ENCODE results near the gene GOLGA6A. TPM values are rescaled to one million over a fixed set of nuclear protein-coding genes. Genes with fewer than 3 reads are reported as not detected.

Gene GOLGA6A
- total RNA-seq, 1 experiment from 2014 or later, result not detected

DNA sequence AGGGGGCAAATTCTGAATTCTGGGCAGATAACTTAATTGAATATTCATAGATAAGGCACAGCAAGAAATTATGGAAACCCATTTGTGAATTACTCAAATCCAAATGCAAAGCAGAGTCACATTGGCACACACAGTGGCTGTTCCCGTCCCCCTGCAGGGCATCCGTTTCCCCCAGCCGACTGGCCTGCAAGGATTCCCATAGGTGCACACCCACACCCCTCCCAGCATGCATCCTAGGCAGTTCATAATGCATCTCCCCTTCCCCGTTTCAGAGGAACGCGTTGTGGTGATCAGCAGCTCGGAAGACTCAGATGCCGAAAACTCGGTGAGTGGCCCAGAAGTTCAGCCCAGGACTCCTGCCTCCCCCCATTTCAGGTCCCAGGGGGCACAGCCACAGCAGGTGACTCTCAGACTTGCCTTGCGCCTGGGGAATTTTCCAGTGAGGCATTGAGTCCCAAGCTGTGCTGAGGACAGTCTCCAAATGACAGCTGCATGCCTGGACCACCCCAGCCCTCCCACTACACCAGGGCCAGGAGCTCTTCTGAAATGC lies 48.1 kb downstream of the GOLGA6A start:
- no TSS peak for BruUV-seq (replicated peaks)
- H3K79me2 ChIP-seq (ENCODE audit: low read length), result no peaks in the 10 kb centered on the region
- H2AFZ ChIP-seq (ENCODE audit: low read length), result no peak overlapping the region
- no peak overlapping the region for H3K4me2 ChIP-seq (ENCODE audit: low read length)
- no peaks in the 10 kb centered on the region for H3K36me3 ChIP-seq (ENCODE audit: low read depth, low read length)
- no peak overlapping the region for H3K9ac ChIP-seq (ENCODE audit: low read length)
- no peaks in the 10 kb centered on the region for H3K9me2 ChIP-seq (replicated peaks; ENCODE audit: low read length)
- ChIA-PET POLR2A (ENCODE audit: unreplicated experiment) (no interaction called here), CTCF (no interaction called here)
- intact Hi-C loops (cut with micrococcal nuclease), result no loop called here
- TF ChIP-seq EZH2 (IDR thresholded peaks at IDR 0.05; ENCODE audit: low read length, unreplicated experiment) (no peak), EZH2phosphoT487 (IDR thresholded peaks at IDR 0.05; ENCODE audit: borderline replicate concordance, low read length) (no peak), CTCF (conservative IDR thresholded peaks at IDR 0.05; ENCODE audit: low read depth, low read length) (no peak)
- ATAC-seq (no peak), DNase-seq (no peak)
- no peak overlapping the region for H3K27ac ChIP-seq (ENCODE audit: low read length)
- no peak overlapping the region for H3K4me3 ChIP-seq (ENCODE audit: low read length)
- H3F3A ChIP-seq (ENCODE audit: low read length, unreplicated experiment), result no peaks in the 10 kb centered on the region
- no peaks in the 10 kb centered on the region for H4K20me1 ChIP-seq (ENCODE audit: low read length)
- H3K9me3 ChIP-seq (ENCODE audit: low read length), result no peaks in the 10 kb centered on the region
- H3K27me3 ChIP-seq (ENCODE audit: low read length), result no peaks in the 10 kb centered on the region
- no peaks in the 10 kb centered on the region for H3K4me1 ChIP-seq (ENCODE audit: insufficient read depth, low read length)

- ATAC-seq (no peak), DNase-seq (no peak)
- H3K9me3 ChIP-seq (ENCODE audit: low read length), result no peaks in the 10 kb centered on the region
- H3F3A ChIP-seq (ENCODE audit: low read length, unreplicated experiment), result no peaks in the 10 kb centered on the region
- H2AFZ ChIP-seq (ENCODE audit: low read length), result no peak overlapping the region
- H3K9ac ChIP-seq (ENCODE audit: low read length), result no peak overlapping the region
- H3K36me3 ChIP-seq (ENCODE audit: low read depth, low read length), result no peaks in the 10 kb centered on the region
- no TSS peak for BruUV-seq (replicated peaks)
- ChIA-PET POLR2A (ENCODE audit: unreplicated experiment) (no interaction called here), CTCF (interaction anchor here (1.0 kb wide), 1 partner anchor 16 kb away, joined by 6 read pairs; no protein-coding TSS in a partner anchor)
- intact Hi-C loops (cut with micrococcal nuclease), result no loop called here
- no peaks in the 10 kb centered on the region for H4K20me1 ChIP-seq (ENCODE audit: low read length)
- H3K9me2 ChIP-seq (replicated peaks; ENCODE audit: low read length), result no peaks in the 10 kb centered on the region
- H3K27me3 ChIP-seq (ENCODE audit: low read length), result no peaks in the 10 kb centered on the region
- no peaks in the 10 kb centered on the region for H3K79me2 ChIP-seq (ENCODE audit: low read length)
- no peak overlapping the region for H3K4me2 ChIP-seq (ENCODE audit: low read length)
- TF ChIP-seq EZH2 (IDR thresholded peaks at IDR 0.05; ENCODE audit: low read length, unreplicated experiment) (no peak), EZH2phosphoT487 (IDR thresholded peaks at IDR 0.05; ENCODE audit: borderline replicate concordance, low read length) (no peak)
- no peak overlapping the region for H3K27ac ChIP-seq (ENCODE audit: low read length)
- H3K4me1 ChIP-seq (ENCODE audit: insufficient read depth, low read length), result no peaks in the 10 kb centered on the region
- no peak overlapping the region for H3K4me3 ChIP-seq (ENCODE audit: low read length)
These were observed 49.5 kb downstream of the GOLGA6A start for GRCh38 chr15:74032606-74033561.

GRCh38 chr15:74032046-74032445 lies 50.3 kb downstream of the GOLGA6A start:
- Histone ChIP-seq H3K27me3 (ENCODE audit: low read length) (no peaks in the 10 kb centered on the region), H3K9me2 (replicated peaks; ENCODE audit: low read length) (no peaks in the 10 kb centered on the region), H3K27ac (ENCODE audit: low read length) (no peak overlapping the region), H3K4me1 (ENCODE audit: insufficient read depth, low read length) (no peaks in the 10 kb centered on the region), H3K79me2 (ENCODE audit: low read length) (no peaks in the 10 kb centered on the region), H3K9me3 (ENCODE audit: low read length) (no peaks in the 10 kb centered on the region), H3K36me3 (ENCODE audit: low read depth, low read length) (no peaks in the 10 kb centered on the region), H3K4me3 (ENCODE audit: low read length) (no peak overlapping the region), H3K9ac (ENCODE audit: low read length) (no peak overlapping the region), H3F3A (ENCODE audit: low read length, unreplicated experiment) (no peaks in the 10 kb centered on the region), H4K20me1 (ENCODE audit: low read length) (no peaks in the 10 kb centered on the region), H2AFZ (ENCODE audit: low read length) (no peak overlapping the region), H3K4me2 (ENCODE audit: low read length) (no peak overlapping the region)
- no TSS peak for BruUV-seq (replicated peaks)
- ATAC-seq, result no peak
- no peak for DNase-seq
- intact Hi-C loops (cut with micrococcal nuclease), result no loop called here
- POLR2A ChIA-PET (ENCODE audit: unreplicated experiment), result no interaction called here
- no peak for TF ChIP-seq EZH2phosphoT487 (IDR thresholded peaks at IDR 0.05; ENCODE audit: borderline replicate concordance, low read length)
- no peak for TF ChIP-seq CTCF (conservative IDR thresholded peaks at IDR 0.05; ENCODE audit: low read depth, low read length)
- TF ChIP-seq EZH2 (IDR thresholded peaks at IDR 0.05; ENCODE audit: low read length, unreplicated experiment), result no peak
- CTCF ChIA-PET, result interaction anchor here (1.0 kb wide), 1 partner anchor 16 kb away, joined by 6 read pairs; no protein-coding TSS in a partner anchor
